Colon (tissue), 2 donors: ENCODE results near the gene MFRP.

Source experiments
- FAIRE-seq: peaks from 2 replicates; lab custom pipeline; 2012; peaks lifted over from hg19 to GRCh38; lab: Jason Lieb, UNC
- donor health status: control.
- donor health status: control.

The MFRP gene

DNA sequence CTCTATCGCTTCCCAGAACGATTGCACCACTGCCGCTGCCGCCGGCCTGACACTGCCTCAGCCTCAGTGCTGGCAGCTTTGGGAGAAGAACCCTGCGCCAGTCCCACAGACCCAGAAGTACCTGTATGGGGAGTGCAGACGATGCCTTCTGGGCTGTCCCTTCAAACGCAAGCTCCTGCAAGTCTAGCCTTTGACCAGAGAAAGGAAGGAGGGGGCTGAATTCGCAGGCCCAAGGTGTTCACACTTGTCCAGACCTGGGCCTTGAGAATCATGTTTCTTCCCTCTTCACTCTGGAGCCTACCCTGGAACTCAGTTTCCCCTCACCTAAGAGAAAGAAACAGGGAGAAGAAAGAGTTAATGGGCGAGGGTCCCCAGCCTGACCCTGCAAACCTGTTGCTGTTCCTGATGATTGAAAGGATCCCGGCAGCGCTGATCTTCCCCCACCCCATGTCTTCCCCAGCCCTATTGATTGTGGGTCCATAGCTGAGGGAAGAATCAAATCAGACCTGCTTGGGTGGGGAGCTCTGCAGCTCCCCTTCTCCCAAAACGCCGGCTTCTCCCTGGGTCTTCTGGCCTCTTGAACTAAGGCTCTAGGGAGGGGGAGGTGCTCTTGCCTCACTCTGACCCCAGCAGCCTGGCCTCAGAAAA, 28.8 kb downstream of the MFRP start:
- FAIRE-seq, result no peak

DNA sequence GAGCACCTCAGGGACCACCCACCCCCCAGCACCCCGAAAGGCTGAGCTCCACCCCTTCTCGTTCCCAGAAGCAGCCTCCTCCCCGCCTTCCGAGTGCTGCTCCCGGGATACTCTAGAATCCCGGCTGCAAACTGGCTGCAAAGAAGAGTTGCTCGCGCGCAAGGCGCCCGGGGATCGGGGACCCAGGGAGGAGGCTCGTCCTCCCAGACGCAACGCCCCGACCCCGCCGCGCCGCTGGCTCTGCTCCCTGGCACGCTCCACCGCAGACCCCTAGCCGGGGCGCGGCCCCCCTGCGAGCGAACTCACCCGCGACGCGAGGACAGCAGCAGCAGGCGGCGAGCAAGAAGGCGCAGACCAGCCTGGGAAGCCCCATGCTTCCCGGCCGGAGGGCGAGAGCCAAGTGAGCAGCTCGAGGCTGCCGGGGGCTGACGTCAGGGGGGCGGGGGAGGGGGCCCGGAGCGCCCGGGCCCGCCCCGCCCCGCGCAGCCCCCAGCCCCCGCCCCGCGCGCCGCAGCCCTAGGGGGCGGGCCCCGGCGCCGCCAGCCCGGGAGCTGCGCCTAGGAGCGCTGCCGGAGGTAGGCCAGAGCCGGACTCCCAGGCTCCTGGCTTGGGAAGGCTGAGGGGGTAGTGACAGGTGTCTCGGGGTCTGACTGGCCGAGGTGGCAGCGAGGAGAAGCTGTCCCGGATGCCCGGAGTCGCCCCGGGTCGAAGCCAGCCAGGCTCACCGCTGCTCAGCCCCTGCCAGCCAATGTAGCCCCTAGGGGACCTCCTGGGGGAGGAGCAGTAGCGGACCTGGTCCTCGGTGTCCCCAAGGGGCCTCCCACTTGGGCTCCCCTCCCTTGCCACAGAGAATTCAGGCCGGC, 29.5 kb downstream of the MFRP start, which contains the start of gene MCAM:
MCAM (minus strand) TSS at position 402 of the 863 bp plus-strand sequence; CDS start at position 373, 29 bp downstream.
- no peak for FAIRE-seq

DNA sequence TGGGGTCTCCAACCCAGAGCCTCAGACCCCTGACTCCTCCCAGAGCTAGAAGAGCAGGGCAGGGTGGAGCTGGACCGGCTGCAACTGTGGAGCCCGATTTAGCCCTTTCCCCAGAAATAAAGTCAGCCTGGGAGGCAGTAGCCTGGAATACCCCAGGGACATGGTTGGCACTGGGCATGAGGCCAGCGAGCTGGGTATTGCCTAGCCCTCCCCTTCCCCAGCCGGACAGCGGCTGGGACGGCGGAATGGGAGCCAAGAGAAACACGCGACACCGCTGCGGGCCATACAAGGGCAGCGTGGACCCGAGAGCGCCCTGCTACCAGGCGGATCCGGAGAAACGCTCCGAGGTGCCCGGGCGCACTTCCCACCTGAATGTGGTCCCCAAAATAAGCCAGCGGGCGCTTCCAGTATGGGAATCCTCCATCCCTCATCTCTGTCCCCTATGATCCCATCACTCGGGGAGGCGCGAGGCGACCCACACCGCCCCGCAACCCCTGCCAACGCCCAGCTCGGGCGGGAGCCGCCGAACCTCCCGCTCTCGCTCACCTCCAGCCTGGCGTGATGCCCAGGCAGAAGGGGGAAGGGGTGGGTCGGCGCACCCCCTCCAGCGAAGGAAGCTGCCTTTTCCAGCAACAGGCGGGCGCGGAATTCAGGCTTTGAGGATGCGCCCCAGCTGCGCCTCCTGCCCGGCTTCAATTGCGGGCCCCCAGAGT, 30.3 kb downstream of the MFRP start:
- FAIRE-seq, result no peak

DNA sequence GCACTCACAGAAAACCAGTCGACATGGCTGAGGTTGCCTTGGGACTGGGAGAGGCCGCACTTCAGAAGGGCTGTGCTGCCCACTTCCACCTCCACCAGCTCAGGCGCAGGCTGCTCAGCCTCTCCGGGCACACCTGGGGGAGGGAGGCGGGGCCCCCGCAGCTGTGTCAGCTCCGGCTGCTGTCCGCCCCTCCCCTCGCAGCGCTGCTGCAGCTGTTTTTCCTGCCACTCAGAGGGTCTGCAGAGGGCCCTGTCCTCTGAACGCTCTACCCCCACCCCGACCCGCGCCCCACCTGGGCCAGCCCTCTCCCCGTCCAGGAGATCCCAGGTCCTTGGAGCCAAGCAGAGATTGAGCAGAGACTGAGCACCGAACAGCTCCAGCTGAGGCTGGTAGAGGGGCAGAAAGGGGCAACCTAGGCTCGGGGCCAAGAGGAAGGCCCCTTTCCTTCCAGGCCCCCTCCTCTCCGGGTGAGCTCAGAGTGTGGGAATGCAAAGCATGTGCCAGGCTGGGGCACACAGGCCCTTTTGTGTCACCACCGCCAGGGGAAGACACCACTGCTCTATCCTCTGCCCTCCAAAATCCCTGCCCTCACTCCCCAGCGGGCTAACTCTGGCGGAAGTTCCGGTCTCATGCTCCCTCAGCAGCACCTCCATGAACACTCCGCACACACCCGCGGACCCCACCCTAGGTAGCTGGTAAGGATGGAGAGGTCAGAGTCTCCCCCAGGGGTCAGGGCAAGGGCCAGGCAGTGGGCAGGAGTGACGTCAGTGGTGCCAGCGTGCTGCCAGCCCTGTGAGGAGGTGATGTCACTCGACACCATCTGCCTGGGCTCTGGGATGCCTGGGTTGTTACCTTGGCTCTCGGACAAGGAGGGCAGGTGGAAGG, 31.1 kb downstream of the MFRP start:
- FAIRE-seq, result no peak

DNA sequence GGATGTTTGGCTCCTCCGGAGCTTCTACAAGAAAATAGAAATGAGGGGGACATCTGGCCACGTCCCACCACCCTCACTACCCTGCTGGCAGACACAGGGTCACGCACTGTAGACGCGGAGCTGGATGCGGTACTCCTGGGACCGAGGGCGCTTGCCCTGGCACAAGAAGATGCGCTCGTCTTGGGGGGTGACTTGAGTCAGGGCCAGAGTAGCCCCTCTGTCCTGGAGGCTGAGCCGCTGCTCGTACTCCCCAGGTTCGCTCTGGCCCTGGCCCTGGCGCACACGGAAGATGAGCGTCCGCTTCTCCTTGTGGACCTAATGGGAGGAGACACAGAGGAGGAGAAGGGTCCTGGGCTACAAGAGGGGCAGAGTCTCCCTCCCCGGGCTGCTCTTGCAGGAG, 31.8 kb downstream of the MFRP start:
- no peak for FAIRE-seq

DNA sequence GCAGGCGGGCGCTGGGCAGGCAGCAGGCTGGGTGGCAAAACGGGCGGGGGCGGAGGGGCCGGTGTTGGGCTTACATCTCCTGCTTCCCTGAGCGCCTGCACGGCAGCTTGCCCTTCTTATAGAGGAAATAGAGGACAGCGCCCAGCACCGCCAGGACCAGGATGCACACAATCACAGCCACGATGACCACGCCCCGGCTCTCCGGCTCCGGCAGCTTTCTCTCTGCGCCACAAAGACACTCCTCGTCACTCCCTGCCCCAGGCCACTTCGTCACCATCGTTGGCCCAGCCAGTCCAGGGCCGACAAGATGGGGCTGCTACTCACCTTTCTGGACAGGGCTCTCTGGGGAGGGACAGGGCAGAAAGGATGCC, 35.8 kb downstream of the MFRP start:
- FAIRE-seq, result no peak

DNA sequence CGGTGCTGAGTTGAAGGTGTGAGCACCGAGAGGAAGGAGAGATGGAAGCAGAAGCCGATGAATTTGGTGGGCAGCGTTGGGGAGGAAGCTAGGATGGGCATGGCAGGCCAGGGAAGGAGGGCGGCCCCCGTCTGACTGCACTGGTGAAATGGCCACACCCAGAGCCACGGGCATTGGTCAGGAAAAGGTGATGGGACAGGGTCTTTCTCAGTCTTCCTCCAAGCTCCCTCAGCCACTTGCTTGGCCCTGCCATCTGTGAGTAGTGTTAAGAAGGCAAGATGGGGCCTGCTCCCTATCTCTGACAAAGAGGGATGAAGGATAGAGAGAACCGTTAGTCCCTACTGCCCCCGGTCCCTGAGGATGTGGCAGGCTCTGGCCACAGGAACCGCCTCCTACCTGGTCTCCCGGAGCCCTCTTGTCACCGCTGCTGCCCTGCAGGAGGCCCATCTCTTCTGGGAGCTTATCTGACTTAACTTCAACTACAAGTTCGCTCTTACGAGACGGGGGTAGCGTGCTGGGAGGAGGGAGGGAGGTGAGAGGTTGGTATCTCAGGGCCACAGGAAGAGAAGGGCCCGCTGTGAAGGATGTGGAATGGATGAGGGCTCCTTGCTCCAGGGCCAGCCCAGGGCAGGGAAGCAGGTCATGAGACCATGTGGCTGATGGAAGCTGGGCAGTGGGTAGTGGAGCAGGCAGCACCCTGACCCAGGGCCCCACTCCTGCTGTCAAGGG, 36.4 kb downstream of the MFRP start:
- no peak for FAIRE-seq

DNA sequence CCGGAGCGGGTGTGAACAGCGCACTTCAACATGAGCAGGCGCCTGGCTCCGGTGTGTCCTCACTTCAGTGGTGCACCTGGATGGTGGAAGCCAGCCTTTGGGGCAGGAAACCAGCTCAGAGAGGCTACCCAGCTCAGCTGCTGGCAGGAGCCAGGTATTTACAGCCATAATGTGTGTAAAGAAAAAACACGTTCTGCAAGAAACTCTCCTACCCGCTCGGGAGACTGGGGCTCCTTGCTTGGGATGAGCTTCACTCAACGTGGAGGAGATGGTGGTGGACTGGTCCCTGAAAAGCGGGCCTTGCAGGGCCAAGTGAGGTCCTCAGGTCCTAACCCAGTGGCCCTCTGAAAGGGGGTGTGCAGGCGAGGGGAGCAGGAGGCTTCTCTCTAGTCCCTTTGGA, 37.1 kb downstream of the MFRP start:
- no peak for FAIRE-seq

DNA sequence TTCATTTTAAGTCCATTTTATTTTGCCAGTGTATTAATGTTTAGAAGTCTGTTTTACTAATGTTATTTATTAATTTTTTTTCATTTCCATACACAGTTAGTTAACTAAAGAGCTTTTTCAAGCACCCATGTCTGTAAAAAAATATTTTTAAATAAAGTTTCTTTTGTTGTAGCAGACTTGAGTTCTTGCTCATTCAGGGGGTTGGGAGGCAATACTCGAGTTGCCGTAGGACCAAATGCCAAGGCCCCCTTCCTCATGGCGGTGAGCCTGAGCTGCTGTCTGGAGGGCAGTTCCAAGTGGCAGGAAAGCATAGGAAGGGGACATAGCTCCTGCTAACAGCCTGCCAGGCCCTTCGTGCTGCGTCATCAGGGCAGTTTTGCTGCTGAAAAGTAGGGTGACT, 38.5 kb downstream of the MFRP start:
- FAIRE-seq, result no peak

DNA sequence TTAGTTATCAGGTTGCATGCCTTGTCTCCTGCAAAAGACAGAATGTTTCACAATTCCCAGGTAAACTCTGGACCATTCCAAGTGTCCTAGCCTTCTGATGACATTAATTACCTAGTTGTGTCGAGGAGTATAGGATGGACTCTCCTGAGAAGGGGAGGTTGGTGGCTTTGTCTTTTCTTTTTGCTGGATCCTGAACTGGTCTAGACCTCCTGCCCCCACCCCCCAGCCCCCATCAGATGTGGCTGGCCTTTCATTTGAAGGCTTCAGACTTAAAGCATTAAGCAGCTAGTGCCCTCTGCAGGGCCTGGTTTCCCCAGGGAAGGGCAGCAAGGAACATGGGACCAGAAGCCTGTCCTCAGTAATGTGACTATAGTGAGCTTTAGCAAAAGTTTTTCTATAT, 39.3 kb downstream of the MFRP start:
- FAIRE-seq, result no peak

DNA sequence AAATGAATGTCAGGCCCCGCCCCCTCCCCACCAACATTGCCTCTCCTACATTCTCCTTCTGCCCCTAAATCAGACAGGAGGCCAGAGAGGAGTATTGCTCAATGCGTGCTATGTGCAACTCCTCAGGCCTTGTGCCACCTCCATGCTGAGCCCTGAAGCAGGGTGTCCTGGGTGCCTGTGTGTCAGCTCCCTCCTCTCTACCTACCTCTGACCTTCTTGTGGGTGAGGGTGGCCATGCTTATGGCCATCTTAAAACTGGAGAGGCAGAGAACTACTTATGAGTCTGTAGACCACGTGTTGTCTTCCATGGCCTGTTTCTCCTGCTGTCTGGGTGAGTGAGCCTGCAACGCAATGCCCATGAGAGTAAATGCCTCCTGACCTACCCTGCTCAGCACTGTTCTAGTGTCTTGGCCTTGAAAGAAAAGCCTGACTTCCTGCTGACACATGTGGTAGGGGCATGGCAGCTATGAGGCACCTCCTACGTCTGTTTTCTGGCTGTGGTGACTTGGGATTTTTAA, 40.1 kb downstream of the MFRP start:
- FAIRE-seq, result no peak

DNA sequence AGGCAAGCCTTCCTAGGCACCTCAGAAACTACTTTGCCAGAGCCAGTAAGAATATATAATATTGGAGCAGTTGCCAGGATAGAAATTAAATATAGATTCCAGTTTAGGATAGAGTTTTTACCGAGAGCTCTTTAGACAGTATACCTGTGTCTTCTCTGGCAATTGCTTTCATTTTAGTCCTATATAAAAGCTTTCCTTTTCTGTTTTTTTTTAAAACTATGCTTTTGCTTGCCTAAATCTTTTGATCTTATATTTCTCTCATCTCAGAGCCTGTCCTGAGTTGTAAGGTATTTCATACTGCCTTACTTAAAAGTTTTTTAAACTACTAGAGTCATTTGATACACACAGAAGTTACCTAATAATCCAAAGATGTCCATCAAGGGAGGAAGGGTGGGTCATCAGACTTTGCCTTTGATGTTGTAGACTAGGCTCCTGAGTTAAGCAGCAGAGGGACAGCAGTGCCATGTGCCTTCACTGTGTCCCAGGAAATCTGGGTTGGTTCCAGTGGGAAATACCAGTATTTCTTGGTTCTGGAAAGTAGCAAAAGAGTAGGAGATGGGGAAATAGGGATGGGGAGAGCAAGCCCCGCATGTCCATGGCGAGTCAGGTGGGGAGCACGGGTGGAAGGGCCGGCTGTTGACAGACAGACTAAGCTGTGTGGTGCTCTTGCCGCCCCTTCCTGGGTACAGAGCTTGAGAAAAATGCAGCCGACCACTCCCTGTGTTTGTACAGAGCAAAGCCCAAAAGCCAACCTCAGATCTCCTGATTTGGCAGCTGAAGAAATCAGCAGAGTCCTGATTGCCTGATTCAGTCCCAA, 40.7 kb downstream of the MFRP start:
- no peak for FAIRE-seq

DNA sequence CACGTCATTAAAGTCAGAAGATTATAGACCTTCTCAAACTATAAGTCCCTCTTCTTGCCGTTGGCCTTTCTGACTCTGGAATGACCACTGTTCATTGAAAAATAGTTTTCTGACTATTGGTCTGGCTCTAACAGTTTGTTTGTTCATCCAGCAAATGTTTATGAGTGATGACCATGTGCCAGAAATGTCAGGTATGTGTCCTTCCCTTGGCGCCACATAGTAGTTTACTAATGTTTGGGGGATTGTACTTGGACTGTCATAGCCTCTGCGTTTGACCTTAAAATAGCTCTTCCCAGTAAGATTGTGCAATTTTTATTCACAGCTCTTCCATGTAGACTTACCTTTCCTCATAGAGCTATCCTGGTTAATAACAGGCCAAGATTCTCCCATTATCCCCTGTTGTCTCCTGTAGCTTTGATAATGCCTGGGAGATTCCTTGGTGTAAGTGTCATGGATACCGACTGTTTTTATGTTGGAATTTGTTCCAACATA, 43.2 kb downstream of the MFRP start:
- FAIRE-seq, result no peak

DNA sequence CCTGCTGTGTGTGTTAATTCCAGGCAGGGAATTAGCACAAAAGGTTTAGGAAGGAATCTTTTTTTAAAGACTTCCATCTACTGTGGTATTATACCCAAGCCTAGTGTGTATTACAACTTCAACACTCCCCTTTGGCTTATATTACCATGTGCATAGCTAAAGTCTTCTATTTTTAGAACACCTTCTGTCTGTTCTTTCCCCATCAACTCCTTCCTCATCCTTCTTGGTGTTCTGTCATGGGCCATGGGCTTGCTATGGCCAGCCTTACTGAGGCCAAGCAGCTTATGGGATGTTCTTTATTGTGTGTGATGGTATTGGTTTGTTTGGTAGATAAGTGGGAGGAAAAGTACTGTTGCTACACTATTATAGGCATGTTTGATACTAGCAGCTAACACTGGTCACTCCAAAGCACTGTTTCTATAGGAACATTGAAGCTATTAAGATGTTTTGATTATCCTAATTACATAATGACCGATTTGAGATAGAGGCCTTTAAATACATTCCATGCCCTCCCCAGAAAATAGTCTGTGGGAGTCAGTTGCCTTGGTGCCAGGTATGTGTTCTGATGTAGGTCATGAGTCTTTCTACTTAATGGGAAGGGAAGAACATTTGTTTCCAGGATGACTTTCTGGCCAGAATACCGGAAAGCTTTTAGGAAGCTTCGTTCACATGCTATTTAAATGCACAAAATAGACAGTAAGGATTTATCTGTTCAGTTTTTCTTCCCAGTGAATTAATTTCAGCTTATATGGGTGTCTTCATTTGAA, 46.1 kb downstream of the MFRP start:
- FAIRE-seq, result no peak

DNA sequence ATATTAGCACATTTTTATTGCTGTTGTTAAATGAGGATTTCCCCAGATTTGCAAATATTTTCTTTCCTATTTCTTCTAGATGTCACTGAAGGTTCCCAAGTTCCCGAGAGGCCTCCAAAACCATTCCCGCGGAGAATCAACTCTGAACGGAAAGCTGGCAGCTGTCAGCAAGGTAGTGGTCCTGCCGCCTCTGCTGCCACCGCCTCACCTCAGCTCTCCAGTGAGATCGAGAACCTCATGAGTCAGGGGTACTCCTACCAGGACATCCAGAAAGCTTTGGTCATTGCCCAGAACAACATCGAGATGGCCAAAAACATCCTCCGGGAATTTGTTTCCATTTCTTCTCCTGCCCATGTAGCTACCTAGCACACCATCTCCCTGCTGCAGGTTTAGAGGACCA, 47.1 kb downstream of the MFRP start:
- no peak for FAIRE-seq

DNA sequence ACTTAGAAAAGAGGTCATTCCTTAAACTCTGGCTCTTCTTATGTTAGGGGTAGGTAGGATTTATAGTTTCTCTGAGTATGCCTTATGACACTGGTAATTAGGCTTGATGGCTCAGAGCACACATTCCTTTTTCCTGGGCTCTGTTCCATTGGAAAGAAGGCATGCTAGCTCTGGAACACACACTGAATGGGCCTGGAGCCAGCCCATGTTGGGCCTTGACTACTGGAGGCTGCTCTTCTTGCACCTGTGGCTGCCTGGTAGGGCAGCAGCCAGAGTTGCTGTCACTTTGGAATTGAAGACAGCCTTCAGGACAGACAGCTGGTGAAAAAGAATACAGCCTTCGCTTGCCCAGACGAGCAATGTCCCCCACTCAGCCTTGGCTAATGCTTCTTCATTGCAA, 47.8 kb downstream of the MFRP start:
- no peak for FAIRE-seq

DNA sequence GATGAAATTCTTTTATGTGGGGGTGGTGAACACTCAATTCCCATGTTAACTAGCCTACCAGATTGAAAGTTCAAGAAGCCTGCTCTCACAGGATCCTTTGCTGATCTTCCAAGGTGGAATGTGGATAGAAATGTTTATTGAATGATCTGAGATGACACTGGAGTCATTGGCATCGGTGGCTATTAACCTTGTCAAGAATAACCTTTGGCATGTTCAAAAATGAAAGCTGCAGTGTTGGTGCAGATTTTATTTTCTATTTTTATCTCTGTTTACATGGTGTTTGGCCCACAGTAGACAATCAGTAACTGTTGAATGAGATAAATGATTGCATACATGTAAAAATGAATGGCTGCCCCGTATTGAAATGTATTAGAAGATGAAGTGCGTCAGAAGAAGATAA, 48.6 kb downstream of the MFRP start:
- FAIRE-seq, result no peak

DNA sequence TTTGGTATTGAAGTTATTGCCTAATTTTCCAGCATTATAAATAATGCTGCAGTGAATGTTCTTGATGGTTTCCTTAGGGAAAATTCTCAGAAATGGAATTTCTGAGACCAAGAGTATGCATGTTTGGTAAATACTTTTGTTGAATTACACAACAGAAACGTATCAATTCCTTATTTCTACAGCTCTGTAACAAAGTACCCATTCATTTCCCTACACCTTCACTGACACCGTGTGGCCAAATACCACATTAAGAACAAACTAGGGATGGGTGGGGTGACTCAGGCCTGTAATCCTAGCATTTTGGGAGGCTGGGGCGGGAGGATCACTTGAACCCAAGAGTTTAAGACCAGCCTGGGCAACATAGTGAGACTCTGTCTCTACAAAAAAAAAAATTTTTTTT, 51.3 kb downstream of the MFRP start:
- FAIRE-seq, result no peak

DNA sequence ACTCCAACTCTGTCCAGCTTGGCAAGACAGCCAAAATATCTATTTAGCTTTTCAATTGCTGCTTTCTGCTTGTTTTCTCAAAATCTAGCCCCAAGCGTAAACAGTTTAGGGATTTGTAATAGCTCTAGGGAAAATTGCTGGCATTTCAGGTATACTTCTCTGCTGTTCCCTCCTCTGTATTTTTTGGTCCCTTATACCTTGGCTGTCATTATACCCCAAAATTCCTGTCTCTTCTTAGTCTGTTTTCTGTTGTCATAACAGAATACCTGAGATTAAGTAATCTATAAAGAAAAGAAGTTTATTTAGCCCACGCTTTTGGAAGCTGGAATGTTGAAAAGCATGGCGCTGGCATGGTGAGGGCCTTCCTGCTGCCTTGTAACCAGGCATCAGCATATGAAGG, 53.0 kb downstream of the MFRP start:
- FAIRE-seq, result no peak
